ENCODE data around the gene RPUSD1. TPM values are rescaled to one million over a fixed set of nuclear protein-coding genes. Genes with fewer than 3 reads are reported as not detected.

The RPUSD1 gene
- polyA plus RNA-seq, 2 of the 4 experiments (the other 2 are of a cell fraction), result 10.6 to 29.3 TPM

DNA sequence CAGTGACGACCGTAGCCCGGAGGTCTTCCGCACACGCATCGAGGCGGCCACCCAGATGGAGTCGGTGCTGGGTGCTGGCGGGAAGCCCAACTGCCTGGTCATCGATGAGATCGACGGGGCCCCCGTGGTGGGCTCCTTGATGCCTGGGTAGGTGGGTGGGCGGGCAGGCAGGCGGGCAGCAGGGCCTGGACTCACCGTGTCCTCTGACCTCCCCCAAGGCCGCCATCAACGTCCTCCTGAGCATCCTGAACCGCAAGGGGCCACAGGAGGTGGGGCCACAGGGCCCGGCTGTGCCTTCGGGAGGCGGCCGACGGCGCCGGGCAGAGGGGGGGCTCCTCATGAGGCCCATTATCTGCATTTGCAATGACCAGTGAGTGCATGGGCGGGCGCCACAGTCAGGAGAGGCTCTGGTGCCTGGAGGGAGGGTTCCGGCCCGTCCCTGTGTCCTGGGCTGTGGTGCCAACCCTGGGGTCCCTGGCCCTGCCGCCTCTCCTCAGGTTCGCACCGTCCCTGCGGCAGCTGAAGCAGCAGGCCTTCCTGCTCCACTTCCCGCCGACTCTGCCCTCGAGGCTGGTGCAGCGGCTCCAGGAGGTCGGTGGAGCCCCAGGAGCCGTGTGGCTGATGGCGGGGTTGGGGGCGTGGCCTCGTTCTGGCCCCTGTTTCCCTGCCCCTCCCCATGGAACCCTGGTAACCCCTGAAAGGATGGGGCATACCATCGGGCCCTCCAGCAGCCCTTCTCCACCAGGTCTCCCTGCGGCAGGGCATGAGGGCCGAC lies 4.2 kb upstream of the RPUSD1 start:
- POLR2A ChIA-PET, result no interaction called here
- H3K27ac ChIP-seq, result no peak overlapping the region
- no peak for FAIRE-seq

DNA sequence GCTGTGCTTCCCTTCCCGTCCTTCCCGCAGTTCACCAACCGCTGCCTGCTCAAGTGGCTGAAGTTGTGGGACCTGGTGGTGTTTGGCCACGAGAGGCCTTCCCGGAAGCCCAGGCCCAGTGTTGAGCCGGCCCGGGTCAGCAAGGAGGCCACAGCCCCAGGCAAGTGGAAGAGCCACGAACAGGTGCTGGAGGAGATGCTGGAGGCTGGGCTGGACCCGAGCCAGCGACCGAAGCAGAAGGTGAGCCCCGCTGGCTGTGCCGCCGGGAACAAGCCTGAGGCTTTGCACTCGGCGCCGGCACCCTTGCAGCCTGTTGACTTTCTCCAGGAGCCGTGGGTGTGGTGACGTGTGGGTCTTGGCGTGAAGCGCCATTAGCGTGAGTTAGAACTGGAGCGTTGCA lies 3.0 kb upstream of the RPUSD1 start:
- H3K4me1 ChIP-seq, result peaks cover 25% of the 10 kb centered on the region
- DNase-seq (ENCODE audit: low read depth in 1 of 2, low spot score in 1 of 2) (no peak), ATAC-seq (no peak), FAIRE-seq (no peak)
- no peak for TF ChIP-seq EHF (CRISPR knock-in tag; IDR thresholded peaks at IDR 0.05)
- no peak for TF ChIP-seq EHMT2 (IDR thresholded peaks at IDR 0.05; ENCODE audit: low read depth)
- no peak for TF ChIP-seq ELK1 (IDR thresholded peaks at IDR 0.05; ENCODE audit: low read depth, low read length)
- no peak for TF ChIP-seq KDM5A (IDR thresholded peaks at IDR 0.05)
- TF ChIP-seq HOXB13 (CRISPR knock-in tag; IDR thresholded peaks at IDR 0.05; ENCODE audit: low read depth), result no peak
- no peak for TF ChIP-seq POLR2A (IDR thresholded peaks at IDR 0.05; ENCODE audit: low read length)
- TF ChIP-seq EP300 (IDR thresholded peaks at IDR 0.05), result no peak
- TF ChIP-seq ZSCAN20 (CRISPR knock-in tag; IDR thresholded peaks at IDR 0.05), result no peak
- H3K27ac ChIP-seq, result no peak overlapping the region
- no peak overlapping the region for H3K4me2 ChIP-seq
- ChIA-PET CTCF (interaction anchor here (1.3 to 9.9 kb wide), 2 partner anchors 79 to 264 kb away, joined by 4 to 169 read pairs; partner anchors contain the start of gene METRN), POLR2A (no interaction called here)
- no peaks in the 10 kb centered on the region for H3K9me3 ChIP-seq
- 97% methylated on average over 13 of the region's 23 CpGs for WGBS (ENCODE audit: missing lambda C conversion rate)
- H3K4me3 ChIP-seq, result no peak overlapping the region

More for the DNA sequence above, 4.2 kb upstream of the RPUSD1 start:
- 91% methylated on average over 28 of the region's 46 CpGs for WGBS (ENCODE audit: missing lambda C conversion rate)
- CTCF ChIA-PET, result interaction anchor here (0.9 to 1.3 kb wide), 2 partner anchors 262 to 265 kb away, joined by 3 read pairs; no protein-coding TSS in a partner anchor
- no peak for TF ChIP-seq ZC3H11A (IDR thresholded peaks at IDR 0.05)
- no peak for TF ChIP-seq FOXS1 (CRISPR knock-in tag; IDR thresholded peaks at IDR 0.05)
- no peak for TF ChIP-seq KDM1A (IDR thresholded peaks at IDR 0.05; ENCODE audit: low read depth)
- TF ChIP-seq TFCP2L1 (CRISPR knock-in tag; IDR thresholded peaks at IDR 0.05), result no peak
- TF ChIP-seq FOSL2 (IDR thresholded peaks at IDR 0.05), result no peak
- TF ChIP-seq FOSL2 (CRISPR knock-in tag; IDR thresholded peaks at IDR 0.05), result no peak
- TF ChIP-seq RCOR1 (IDR thresholded peaks at IDR 0.05; ENCODE audit: low read depth, low read length), result no peak
- no peak for DNase-seq (ENCODE audit: low read depth in 1 of 2, low spot score in 1 of 2)
- H3K9me3 ChIP-seq, result no peaks in the 10 kb centered on the region
- H3K4me2 ChIP-seq, result no peak overlapping the region
- no peak overlapping the region for H3K4me3 ChIP-seq
- peaks cover 26% of the 10 kb centered on the region for H3K4me1 ChIP-seq
- no peak for ATAC-seq

GRCh38 chr16:790086-790485 lies 1.9 kb upstream of the RPUSD1 start:
- ChIA-PET POLR2A (no interaction called here), CTCF (interaction anchor here (1.3 to 9.9 kb wide), 4 partner anchors 23 to 266 kb away, joined by 3 to 169 read pairs (median 4); partner anchors contain the start of gene METRN)
- no peaks in the 10 kb centered on the region for H3K9me3 ChIP-seq
- no peak overlapping the region for H3K4me3 ChIP-seq
- TF ChIP-seq ELK1 (IDR thresholded peaks at IDR 0.05; ENCODE audit: low read depth, low read length), result no peak
- H3K4me2 ChIP-seq, result no peak overlapping the region
- no peak for DNase-seq (ENCODE audit: low read depth in 1 of 2, low spot score in 1 of 2)
- FAIRE-seq, result no peak
- ATAC-seq, result no peak
- WGBS (ENCODE audit: missing lambda C conversion rate), result 92% methylated on average over 16 of the region's 17 CpGs
- peaks cover 22% of the 10 kb centered on the region for H3K4me1 ChIP-seq
- no peak overlapping the region for H3K27ac ChIP-seq

DNA sequence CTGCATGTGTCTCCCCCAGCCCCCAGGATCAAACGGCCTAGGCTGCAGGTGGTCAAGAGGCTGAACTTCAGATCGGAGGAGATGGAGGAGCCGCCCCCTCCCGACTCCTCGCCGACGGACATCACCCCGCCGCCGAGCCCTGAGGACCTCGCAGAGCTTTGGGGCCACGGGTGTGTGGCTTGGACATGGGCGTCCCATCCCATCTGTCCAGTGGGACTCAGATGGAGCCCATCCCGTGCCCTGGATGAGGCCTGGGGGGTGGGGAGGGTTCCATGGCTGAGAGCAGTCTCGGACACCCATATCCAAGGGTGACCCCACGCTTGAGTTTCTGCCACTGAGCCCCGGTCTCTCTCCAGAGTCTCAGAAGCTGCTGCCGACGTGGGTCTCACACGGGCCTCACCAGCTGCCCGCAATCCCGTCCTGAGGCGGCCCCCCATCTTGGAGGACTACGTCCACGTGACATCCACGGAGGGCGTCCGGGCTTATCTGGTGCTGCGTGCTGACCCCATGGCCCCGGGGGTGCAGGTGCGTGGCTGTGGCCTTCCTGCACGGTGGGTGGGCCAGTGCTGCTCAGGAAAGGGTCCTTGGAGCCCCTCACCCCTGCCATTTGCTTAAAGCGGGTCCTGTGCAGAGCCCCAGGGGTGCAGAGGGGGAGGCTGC lies 1.1 kb upstream of the RPUSD1 start:
- H3K4me3 ChIP-seq, result peak overlapping the region; percentile 93
- DNase-seq (ENCODE audit: low read depth in 1 of 2, low spot score in 1 of 2), result no peak
- CTCF ChIA-PET, result interaction anchor here (1.3 to 9.9 kb wide), 5 partner anchors 23 to 266 kb away, joined by 3 to 169 read pairs (median 4); partner anchors contain the start of genes METRN and MSLN
- H3K27ac ChIP-seq, result peak overlapping the region; percentile 63 to 86; a peak in 5 of 6 replicates
- H3K4me2 ChIP-seq, result peak overlapping the region; percentile 86
- POLR2A ChIA-PET, result interaction anchor here (1.0 to 1.8 kb wide), 4 partner anchors 12 to 68 kb away, joined by 3 to 8 read pairs (median 4); partner anchors contain the start of genes ANTKMT and GNG13
- ATAC-seq, result no peak
- FAIRE-seq, result no peak
- peaks cover 18% of the 10 kb centered on the region for H3K4me1 ChIP-seq
- no peaks in the 10 kb centered on the region for H3K9me3 ChIP-seq
- WGBS (ENCODE audit: missing lambda C conversion rate), result 68% methylated on average over 13 of the region's 33 CpGs
- TF ChIP-seq GATA3 (IDR thresholded peaks at IDR 0.05; ENCODE audit: borderline replicate concordance) (no peak), ELK1 (IDR thresholded peaks at IDR 0.05; ENCODE audit: low read depth, low read length) (no peak), MAFK (IDR thresholded peaks at IDR 0.05; ENCODE audit: partially characterized antibody) (no peak)
- TF ChIP-seq, protein P1, sequence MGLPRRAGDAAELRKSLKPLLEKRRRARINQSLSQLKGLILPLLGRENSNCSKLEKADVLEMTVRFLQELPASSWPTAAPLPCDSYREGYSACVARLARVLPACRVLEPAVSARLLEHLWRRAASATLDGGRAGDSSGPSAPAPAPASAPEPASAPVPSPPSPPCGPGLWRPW (IDR thresholded peaks at IDR 0.05), result no peak
